Measurements from ENCODE around the gene KMT2C.

Gene KMT2C

DNA sequence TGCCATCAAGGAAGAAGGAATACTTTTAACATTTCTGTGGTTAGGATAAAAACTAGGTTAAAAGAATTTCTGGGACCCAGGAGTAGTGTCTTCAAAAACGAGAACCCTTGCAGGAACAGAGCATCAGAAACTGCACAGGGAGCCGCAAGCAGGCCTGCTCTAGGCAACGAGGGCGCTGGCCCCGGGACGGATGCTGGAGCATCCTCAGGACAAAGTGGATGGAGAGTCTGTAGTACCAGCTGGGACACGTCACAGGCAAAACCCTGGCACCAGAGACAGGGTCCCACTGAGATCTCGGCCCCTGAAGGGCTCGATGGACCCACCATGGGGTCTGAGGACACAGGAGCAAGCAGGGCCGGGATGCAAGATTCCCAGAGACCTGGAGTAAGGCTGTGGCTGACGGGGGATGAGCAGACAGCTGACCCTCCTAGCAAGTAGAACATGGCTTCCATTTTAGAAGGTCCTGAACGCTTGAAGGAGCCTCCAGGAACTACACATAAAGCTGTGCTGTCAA is 303.8 kb downstream of the KMT2C start:
- no peak for DNase-seq

GRCh38 chr7:152130658-152131590 is 304.9 kb downstream of the KMT2C start:
- DNase-seq, result no peak

DNA sequence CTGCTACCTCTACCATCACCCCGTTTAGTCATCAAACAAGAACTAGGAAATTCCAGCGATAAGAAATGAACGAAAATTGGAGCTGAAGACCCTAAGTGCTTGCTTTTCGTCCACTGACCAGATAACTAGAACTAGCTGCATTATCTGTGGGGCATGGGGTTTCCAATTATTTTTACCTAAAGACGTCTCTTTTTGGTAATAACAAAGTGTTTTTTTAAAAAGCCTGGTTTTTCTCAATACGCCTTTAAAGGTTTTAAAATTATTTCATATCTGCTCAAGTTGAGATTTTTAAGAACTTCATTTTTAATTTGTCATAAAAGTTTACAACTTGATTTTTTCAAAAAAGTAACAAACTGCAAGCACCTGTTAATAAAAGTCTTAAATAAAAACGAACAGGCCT is 306.1 kb downstream of the KMT2C start:
- no peak for DNase-seq

DNA sequence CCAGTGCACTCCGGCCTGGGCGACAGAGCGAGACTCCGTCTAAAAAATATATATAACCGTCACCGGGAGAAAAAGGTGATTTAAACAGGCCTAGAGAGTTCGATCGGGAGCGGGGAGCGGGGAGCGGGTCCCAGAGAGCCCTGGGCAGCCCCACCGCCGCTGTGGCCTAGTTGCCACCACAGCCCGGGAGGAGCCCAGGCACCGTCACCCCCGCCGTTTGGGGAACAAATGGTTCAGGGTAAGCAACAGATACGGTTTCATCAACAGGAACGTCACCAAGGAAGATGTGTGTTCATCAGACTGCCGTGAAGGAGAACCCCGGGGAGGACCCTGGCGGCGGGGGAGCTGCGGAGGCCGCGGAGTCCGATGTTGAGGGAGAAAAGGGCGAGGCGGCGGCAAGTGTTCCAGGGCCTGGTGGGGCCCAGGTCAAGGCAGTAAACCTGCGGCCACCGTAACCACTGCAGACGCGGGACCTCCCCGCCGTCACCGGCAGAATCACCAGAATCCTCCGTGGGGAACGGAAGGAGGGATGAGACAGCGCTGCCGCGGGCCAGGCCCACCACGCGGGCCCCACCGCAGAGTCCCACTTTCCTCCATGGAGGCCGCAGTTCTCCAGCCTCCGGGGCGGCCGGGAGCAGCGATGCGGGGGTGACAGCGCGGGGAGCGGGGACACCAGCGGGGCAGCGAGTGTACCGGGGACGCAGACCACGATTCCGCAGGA is 306.9 kb downstream of the KMT2C start:
- DNase-seq, result no peak

DNA sequence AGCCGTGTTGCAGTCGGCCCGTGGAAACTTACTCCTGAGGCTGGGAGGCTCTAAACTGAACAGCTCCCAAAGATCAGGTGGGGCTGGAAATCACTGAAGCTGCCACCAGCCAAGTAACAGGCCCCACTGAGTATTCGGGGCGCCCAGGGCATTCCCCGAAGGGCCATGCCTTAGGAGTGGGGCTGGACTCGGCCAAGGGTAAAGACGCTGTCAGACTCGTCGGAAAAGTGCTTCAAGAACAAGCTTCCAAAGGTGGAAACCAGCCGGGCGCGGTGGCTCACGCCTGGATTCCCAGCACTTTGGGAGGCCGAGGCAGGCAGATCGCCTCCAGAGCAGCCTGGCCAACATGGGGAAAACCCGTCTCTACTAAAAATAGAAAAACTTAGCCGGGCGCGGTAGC is 307.6 kb downstream of the KMT2C start:
- no peak for DNase-seq

GRCh38 chr7:152127229-152127628 is 308.6 kb downstream of the KMT2C start:
- DNase-seq, result no peak

GRCh38 chr7:152126741-152127140 is 309.1 kb downstream of the KMT2C start:
- no peak for DNase-seq

GRCh38 chr7:152122540-152122939 is 313.3 kb downstream of the KMT2C start:
- DNase-seq, result no peak

DNA sequence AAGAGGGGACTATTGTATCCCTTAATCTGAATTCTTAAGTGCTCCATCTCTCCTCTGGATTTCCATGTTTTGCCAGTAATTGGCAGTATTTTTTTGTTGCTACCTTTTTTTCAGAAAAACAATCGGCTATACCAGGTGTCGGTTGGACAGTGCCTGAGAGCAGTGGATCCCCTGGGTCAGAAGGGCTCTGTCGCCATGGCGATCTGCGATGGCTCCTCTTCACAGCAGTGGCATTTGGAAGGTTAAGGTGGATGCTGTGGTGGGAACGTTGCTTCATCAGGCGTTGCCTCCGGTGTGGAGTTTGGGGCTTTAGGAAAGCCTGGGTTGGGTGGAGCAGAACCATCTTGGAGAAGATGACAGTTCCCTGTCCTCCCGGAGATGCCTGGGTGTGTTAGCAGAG is 314.4 kb downstream of the KMT2C start:
- DNase-seq, result no peak

DNA sequence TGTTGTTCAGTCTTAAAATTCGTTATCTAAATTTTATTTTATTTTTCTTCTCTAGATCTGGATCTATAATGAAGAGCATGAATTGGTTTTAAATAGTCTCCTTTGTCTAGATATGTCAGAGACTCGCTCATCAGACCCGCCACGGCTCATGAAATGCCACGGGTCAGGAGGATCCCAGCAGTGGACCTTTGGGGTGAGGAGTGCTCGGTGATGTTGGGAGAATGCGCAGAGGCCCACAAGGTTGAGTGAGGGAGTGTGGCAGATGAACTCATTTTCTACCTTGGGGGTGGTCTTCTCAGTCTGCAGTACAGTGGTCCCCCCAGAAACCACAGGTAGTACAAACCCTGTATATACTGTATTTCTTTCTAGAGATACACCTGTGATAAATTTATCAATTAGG is 315.0 kb downstream of the KMT2C start:
- DNase-seq, result no peak

- no peak for DNase-seq
These were observed 315.6 kb downstream of the KMT2C start for GRCh38 chr7:152120210-152120609.

DNA sequence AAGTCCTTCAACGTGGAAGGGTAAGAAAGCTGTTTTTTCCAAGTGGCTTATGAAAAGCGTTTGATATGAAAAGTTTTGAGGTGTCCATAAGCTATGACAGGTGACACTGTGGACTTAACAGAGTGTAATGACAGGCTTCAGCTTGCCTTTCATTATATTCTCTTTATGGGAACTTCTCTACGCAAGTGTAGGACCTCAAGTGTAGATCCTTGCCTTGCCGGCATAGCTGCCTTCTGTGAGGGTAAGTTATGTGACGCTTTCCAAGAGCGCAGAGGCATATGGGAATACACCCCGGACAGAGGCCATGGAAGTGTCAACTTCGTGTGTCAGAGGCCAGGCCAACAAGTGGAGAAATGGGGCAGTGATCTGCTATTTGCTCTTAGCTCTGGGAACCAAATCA is 318.4 kb downstream of the KMT2C start:
- DNase-seq, result no peak

DNA sequence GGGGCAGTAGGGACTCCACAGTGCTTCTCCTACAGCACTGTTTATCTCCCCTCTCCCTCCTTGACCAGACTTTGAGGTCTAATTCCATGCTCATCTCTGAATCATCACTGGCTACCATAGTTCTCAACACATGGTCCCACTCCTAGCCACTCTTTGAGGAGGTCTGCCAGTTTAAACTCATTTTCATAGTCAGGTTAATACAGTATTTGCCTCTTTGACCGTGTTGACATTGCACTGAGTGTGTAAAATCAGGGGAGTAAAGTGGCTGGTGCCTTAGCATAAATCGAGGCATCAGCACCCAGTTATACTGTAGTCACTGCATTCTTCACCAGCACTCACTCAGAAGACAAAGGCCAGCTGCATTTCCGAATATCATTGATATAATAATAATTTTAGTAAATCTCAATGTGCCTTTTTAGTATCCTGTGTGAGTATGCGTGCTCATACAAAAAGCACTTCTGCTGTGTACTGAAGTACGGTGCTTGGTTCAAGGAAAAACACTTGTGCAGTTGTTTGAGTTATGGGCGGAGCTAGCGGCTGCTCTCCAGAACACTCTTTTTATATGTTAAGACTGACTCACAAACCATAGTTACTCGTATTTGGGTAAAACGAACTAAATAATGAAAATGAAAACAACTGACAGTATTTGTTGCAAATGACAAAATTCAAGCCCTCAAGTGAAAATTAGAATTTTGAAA is 320.6 kb downstream of the KMT2C start:
- DNase-seq, result no peak

- no peak for DNase-seq
These were observed 323.0 kb downstream of the KMT2C start for GRCh38 chr7:152112829-152113228.

DNA sequence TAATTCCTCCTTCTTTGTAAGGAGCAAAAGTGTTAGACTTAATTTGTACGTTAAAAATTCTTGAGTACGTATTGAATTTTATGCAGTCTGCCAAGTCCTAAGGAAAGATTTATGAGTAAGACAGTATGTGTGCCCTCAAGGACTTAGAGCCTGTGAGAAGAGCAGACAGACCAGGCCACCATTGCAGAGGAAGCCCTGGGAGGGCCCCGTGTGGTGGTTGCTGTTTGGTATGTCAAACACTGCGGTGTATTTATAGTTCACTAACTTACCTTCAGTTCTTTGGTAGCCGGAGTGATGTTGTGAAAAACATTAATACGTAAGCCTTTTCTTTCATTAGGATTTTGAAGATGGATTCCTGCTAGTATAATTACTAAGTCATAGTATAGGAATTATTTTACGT is 327.4 kb downstream of the KMT2C start:
- no peak for DNase-seq

DNA sequence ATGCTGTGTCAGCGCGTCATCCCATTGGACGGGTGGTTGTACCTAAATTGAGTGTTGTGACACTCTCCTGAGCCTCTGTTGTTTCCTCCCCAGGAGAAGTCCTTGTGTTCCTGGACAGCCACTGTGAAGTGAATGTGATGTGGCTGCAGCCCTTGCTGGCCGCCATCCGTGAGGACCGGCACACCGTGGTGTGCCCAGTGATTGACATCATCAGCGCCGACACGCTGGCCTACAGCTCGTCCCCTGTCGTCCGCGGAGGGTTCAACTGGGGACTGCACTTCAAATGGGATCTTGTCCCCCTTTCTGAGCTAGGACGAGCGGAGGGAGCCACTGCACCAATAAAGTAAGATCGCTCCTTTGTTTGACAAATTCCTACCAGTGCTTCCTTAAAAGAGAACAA is 327.9 kb downstream of the KMT2C start:
- DNase-seq, result no peak

- no peak for DNase-seq
These were observed 328.8 kb downstream of the KMT2C start for GRCh38 chr7:152106990-152107389.

GRCh38 chr7:152105205-152105604 is 330.6 kb downstream of the KMT2C start:
- no peak for DNase-seq

DNA sequence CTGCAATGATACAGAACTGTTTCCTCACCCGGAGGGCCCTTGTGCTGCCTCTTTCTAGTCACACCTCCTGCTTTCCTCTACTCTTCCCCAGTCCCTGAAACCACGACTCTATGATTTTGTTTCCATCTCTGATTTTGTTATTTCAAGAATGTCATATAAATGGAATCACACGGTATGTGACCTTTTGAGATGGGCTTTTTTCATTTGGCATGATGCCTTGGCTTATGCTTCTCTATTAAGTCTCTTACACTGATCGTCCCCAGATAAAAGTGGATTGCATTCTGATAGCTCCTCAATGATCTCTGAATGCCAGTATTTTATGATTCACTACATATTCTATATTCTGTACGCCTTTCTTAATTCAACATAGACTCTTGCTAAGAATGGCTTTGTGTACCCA is 332.1 kb downstream of the KMT2C start:
- no peak for DNase-seq

DNA sequence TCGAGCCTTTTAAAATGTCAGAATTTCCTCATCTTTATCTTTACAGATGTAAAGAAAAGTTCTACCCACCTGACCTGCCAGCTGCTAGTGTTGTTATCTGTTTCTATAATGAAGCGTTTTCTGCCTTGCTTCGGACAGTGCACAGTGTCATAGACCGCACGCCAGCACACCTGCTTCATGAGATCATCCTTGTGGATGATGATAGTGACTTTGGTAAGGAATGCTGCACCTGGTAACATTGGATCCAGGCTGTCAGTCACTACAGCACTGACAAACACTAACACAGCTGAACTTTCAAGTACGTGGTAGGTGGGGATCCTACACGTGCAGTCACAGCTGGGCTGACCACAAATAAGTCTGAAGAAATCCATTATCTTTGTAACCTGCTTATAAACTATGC is 332.7 kb downstream of the KMT2C start:
- peak in 1 of 2 experiments; percentile 3 for DNase-seq

DNA sequence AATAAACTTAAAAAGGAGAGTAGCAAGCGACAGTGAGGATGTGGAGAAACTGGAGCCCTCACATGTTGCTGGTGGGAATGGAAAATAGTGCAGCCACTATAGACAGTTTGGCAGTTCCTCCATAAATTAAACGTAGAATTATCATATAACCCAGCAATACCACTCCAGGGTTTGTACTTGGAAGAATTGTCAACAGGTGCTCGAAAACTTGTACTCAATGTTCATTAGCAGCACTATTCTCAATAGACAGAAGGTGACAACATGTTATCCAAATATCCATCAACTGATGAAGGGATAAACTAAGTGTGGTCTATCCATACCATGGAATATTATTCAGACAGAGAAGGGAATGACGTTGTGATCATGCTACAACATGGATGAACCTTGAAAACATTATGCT is 338.5 kb downstream of the KMT2C start:
- DNase-seq, result no peak

DNA sequence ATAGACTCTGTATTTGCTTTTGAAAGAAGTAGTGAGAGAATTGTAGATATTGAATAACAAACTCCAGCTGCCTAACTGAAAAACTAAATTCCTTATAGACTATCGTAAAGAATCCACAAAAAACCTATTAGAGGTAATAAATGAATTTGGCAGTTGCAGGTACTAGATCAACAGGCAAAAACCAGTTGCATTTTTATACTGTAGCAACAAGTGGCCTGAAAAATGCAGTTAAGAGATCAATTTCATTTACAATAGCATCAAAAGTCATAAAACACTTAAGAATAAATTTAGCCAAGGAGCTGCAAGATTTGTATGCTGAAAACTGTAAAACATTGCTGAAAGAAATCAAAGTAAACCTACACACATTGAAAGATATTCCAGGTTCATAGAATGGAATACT is 340.0 kb downstream of the KMT2C start:
- DNase-seq, result no peak

DNA sequence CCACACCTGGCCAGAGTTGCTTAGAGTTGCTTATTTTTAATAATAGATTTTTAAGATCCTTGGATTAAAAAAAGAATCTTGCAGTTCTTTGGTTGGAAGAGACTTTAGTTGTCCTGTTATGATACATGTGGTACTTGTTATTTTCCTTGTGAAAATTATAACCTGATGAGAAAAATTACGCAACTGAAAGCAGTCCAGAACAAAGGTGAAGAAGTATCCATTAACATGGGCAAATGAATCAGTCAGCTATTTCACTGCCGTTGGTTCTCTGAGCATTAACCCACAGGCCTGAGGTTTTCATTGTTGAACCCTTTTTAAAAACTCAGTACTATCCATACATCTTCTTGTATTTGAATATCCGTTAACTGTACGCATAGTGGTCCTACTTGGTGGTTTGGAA is 342.1 kb downstream of the KMT2C start:
- DNase-seq, result no peak

All from SHP77 (cell line).